T follicular helper cell (primary cell): Measurements from ENCODE around the gene SLC16A5.
"Not testable (repeated sequence)": the region's sequence is repeated elsewhere in the genome, so short reads cannot be mapped to it uniquely, and the experiment has no call there.

Source experiments
- DNase-seq: peaks from one replicate; pipeline ENCODE4 v3.0.0-alpha.2; 2020; ENCODE audit warnings: low read depth

Gene SLC16A5

GRCh38 chr17:75133001-75133400 is 45.2 kb downstream of the SLC16A5 start:
- no peak for DNase-seq

- not testable (repeated sequence) for DNase-seq
Observed at GRCh38 chr17:75133607-75134347, 46.0 kb downstream of the SLC16A5 start.

GRCh38 chr17:75135452-75135851 is 47.7 kb downstream of the SLC16A5 start:
- no peak for DNase-seq

GRCh38 chr17:75135946-75136345 is 48.2 kb downstream of the SLC16A5 start:
- DNase-seq = no peak

GRCh38 chr17:75137762-75138161 is 50.0 kb downstream of the SLC16A5 start:
- DNase-seq = not testable (repeated sequence)

- DNase-seq = no peak
Observed at GRCh38 chr17:75138519-75138918, 50.8 kb downstream of the SLC16A5 start.

GRCh38 chr17:75142236-75142971 is 54.6 kb downstream of the SLC16A5 start:
- DNase-seq = no peak

- no peak for DNase-seq
Observed at GRCh38 chr17:75144816-75145512, 57.2 kb downstream of the SLC16A5 start.

- no peak for DNase-seq
Observed at GRCh38 chr17:75146592-75146991, 58.8 kb downstream of the SLC16A5 start.

GRCh38 chr17:75147878-75148546 is 60.3 kb downstream of the SLC16A5 start:
- no peak for DNase-seq

- DNase-seq = no peak
Observed at GRCh38 chr17:75151930-75152329, 64.2 kb downstream of the SLC16A5 start.

GRCh38 chr17:75152523-75152921 is 64.8 kb downstream of the SLC16A5 start:
- no peak for DNase-seq

GRCh38 chr17:75152922-75153779 is 65.4 kb downstream of the SLC16A5 start:
- no peak for DNase-seq

- DNase-seq = no peak
Observed at GRCh38 chr17:75153780-75154194, 66.0 kb downstream of the SLC16A5 start.

- DNase-seq = peak; percentile 98
Observed at GRCh38 chr17:75154195-75155106, 66.7 kb downstream of the SLC16A5 start, which contains the start of gene JPT1. Gene JPT1, minus strand, starts transcription at chr17:75154512. Its CDS starts 115 bp downstream, at chr17:75154397.

GRCh38 chr17:75155191-75155601 is 67.4 kb downstream of the SLC16A5 start:
- no peak for DNase-seq
